SU-DHL-6 (cell line): Measurements from ENCODE around the gene TOP1.

Experiments used
- EZH2phosphoT487 ChIP-seq: fragments of 200-600 bp; sonication (generic), shearing (Covaris generic); conservative IDR thresholded peaks from 2 replicates; pipeline ENCODE4 v1.6.1; 2018; ENCODE audit warnings: mild to moderate bottlenecking, antibody characterized with exemption, low read length, moderate library complexity, mixed read lengths
- TF ChIP-seq, protein P1 (sequence below): fragments of 200-600 bp; sonication (generic); IDR thresholded peaks from one replicate; pipeline ENCODE4 v1.5.1; 2017; ENCODE audit warnings: antibody characterized with exemption, mild to moderate bottlenecking, low read length, moderate library complexity; ENCODE audit not compliant: insufficient read depth, poor library complexity, severe bottlenecking

- TF ChIP-seq, protein P1, sequence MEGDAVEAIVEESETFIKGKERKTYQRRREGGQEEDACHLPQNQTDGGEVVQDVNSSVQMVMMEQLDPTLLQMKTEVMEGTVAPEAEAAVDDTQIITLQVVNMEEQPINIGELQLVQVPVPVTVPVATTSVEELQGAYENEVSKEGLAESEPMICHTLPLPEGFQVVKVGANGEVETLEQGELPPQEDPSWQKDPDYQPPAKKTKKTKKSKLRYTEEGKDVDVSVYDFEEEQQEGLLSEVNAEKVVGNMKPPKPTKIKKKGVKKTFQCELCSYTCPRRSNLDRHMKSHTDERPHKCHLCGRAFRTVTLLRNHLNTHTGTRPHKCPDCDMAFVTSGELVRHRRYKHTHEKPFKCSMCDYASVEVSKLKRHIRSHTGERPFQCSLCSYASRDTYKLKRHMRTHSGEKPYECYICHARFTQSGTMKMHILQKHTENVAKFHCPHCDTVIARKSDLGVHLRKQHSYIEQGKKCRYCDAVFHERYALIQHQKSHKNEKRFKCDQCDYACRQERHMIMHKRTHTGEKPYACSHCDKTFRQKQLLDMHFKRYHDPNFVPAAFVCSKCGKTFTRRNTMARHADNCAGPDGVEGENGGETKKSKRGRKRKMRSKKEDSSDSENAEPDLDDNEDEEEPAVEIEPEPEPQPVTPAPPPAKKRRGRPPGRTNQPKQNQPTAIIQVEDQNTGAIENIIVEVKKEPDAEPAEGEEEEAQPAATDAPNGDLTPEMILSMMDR, result no peak
- no peak for TF ChIP-seq EZH2phosphoT487
These were observed 65.9 kb downstream of the TOP1 start for GRCh38 chr20:41094353-41095055.
